Spleen (tissue), 7 donors: ENCODE results near the gene CFAP54.

Experiments used
- POLR2A ChIP-seq, 3 donors: fragments of 450-650 bp; IDR thresholded peaks; one replicate each; pipeline ENCODE4 v1.5.1; 2017; ENCODE audit warnings: antibody characterized with exemption in 3 of 3, mild to moderate bottlenecking in 1 of 3
- POLR2AphosphoS5 ChIP-seq, 3 donors: sonication (generic); formaldehyde crosslinking; IDR thresholded peaks; one replicate each; pipeline ENCODE4 v1.5.1; 2017; ENCODE audit warnings: antibody characterized with exemption in 3 of 3
- TF ChIP-seq, protein P1 (sequence below), 11 experiments: fragments of 200-600 bp in 7 of 11; fragments of 450-650 bp in 4 of 11; sonication (generic) in 4 of 11; IDR thresholded peaks in 8 of 11; conservative IDR thresholded peaks in 3 of 11; 1 replicate in 7 of 11; 2 replicates in 4 of 11; pipeline versions ENCODE4 v1.4.0 to v1.8.0; 2016 to 2021; ENCODE audit warnings: antibody characterized with exemption in 11 of 11, inconsistent platforms in 4 of 11, mild to moderate bottlenecking in 1 of 11
- donor health status: DM: no; HTN: no; CAD: no; lungs with moderate emphysema.
- donor health status: DM: no; HTN: no; CAD: no.
- donor health status: DM: no; HTN: no; CAD: no.

GRCh38 chr12:96824838-96825236 lies 335.5 kb downstream of the CFAP54 start:
- TF ChIP-seq, protein P1, sequence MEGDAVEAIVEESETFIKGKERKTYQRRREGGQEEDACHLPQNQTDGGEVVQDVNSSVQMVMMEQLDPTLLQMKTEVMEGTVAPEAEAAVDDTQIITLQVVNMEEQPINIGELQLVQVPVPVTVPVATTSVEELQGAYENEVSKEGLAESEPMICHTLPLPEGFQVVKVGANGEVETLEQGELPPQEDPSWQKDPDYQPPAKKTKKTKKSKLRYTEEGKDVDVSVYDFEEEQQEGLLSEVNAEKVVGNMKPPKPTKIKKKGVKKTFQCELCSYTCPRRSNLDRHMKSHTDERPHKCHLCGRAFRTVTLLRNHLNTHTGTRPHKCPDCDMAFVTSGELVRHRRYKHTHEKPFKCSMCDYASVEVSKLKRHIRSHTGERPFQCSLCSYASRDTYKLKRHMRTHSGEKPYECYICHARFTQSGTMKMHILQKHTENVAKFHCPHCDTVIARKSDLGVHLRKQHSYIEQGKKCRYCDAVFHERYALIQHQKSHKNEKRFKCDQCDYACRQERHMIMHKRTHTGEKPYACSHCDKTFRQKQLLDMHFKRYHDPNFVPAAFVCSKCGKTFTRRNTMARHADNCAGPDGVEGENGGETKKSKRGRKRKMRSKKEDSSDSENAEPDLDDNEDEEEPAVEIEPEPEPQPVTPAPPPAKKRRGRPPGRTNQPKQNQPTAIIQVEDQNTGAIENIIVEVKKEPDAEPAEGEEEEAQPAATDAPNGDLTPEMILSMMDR (IDR thresholded peaks at IDR 0.05 in 8 of 11, conservative IDR thresholded peaks at IDR 0.05 in 3 of 11), result no peak
- TF ChIP-seq POLR2A (IDR thresholded peaks at IDR 0.05) (no peak), POLR2AphosphoS5 (IDR thresholded peaks at IDR 0.05) (no peak)
